ENCODE measurements around the gene DGKZ.

GRCh38 chr11:46363455-46364005, 16.3 kb downstream of the DGKZ start:
- TF ChIP-seq CTCF (IDR thresholded peaks at IDR 0.05; ENCODE audit: low read depth, low read length) (no peak), EZH2phosphoT487 (IDR thresholded peaks at IDR 0.05; ENCODE audit: low read depth) (no peak)

All from OCI-LY3 (cell line).